ENCODE data around the gene FARP1.

The FARP1 gene

DNA sequence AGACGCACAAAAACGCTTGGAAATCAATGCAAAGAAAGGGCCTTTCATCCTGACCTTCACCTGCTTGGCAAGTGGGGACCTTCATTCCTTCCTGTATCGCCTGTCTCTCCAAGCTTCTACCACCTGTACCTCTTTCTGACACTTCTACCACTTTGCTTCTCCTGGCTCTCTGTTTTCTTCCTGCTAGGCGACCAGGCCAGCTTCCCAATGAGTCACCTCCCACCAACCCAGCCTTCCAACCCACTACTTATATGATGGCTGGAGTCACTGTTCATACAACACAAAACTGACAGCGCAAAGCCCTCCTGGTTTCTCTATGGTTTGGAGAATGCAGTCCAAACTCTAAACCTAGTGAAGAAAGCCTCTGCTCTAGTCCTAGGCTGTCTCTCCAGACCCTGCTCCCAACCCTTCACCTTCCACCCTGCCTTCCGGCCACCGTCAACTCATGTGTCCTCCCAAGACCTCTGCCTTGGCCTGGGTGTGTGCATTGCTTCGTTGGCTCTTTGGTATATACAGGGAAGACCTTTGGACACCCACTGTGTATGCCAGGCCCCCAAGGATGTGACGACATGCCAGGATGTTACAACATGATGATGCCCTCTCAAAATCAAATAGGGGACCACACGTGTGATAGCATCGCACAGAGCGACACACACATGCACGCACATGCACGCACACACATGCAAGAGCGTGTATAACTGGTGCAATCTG is 285.5 kb downstream of the FARP1 start:
- H3K4me3 ChIP-seq (ENCODE audit: low read depth, low read length) = no peak overlapping the region
- TF ChIP-seq, protein P1, sequence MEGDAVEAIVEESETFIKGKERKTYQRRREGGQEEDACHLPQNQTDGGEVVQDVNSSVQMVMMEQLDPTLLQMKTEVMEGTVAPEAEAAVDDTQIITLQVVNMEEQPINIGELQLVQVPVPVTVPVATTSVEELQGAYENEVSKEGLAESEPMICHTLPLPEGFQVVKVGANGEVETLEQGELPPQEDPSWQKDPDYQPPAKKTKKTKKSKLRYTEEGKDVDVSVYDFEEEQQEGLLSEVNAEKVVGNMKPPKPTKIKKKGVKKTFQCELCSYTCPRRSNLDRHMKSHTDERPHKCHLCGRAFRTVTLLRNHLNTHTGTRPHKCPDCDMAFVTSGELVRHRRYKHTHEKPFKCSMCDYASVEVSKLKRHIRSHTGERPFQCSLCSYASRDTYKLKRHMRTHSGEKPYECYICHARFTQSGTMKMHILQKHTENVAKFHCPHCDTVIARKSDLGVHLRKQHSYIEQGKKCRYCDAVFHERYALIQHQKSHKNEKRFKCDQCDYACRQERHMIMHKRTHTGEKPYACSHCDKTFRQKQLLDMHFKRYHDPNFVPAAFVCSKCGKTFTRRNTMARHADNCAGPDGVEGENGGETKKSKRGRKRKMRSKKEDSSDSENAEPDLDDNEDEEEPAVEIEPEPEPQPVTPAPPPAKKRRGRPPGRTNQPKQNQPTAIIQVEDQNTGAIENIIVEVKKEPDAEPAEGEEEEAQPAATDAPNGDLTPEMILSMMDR (IDR thresholded peaks at IDR 0.05; ENCODE audit: insufficient read depth, low read length, missing control alignments) = no peak
- ChIA-PET POLR2A (no interaction called here), CTCF (interaction anchor here (1.3 to 1.4 kb wide), 2 partner anchors 395 kb away, joined by 3 read pairs; no protein-coding TSS in a partner anchor)
- no peak for DNase-seq (ENCODE audit: low read depth, low spot score)

- POLR2A ChIA-PET = no interaction called here
- no peak for DNase-seq (ENCODE audit: low read depth, low spot score)
- CTCF ChIA-PET = interaction anchor here (1.3 kb wide), 1 partner anchor 395 kb away, joined by 3 read pairs; no protein-coding TSS in a partner anchor
- no peak overlapping the region for H3K4me3 ChIP-seq (ENCODE audit: low read depth, low read length)
- TF ChIP-seq, protein P1 (IDR thresholded peaks at IDR 0.05; ENCODE audit: insufficient read depth, low read length, missing control alignments) = no peak
Observed at GRCh38 chr13:98429081-98429480, 286.2 kb downstream of the FARP1 start.

DNA sequence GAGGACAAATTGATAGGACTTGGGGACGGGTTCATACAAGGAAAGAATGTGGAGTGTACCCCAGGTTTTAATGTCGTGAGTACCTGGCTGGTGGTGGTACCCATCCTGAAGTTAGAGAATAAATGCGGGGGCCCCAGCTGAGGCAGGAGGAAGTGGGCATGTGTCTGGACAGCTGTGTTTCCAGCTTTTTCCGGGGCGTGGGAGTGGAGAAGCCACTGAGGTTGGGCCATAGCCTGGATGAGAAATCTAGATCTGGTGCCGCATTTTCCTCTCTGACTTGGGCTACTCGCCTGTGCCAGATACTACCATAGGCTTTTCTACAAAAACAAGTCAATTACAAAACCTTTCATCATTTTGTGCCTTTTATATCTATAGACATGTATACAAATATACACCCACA is 286.6 kb downstream of the FARP1 start:
- ChIA-PET POLR2A (no interaction called here), CTCF (interaction anchor here (1.3 kb wide), 1 partner anchor 396 kb away, joined by 3 read pairs; no protein-coding TSS in a partner anchor)
- TF ChIP-seq, protein P1 (IDR thresholded peaks at IDR 0.05; ENCODE audit: insufficient read depth, low read length, missing control alignments) = no peak
- no peak for DNase-seq (ENCODE audit: low read depth, low spot score)
- no peak overlapping the region for H3K4me3 ChIP-seq (ENCODE audit: low read depth, low read length)

DNA sequence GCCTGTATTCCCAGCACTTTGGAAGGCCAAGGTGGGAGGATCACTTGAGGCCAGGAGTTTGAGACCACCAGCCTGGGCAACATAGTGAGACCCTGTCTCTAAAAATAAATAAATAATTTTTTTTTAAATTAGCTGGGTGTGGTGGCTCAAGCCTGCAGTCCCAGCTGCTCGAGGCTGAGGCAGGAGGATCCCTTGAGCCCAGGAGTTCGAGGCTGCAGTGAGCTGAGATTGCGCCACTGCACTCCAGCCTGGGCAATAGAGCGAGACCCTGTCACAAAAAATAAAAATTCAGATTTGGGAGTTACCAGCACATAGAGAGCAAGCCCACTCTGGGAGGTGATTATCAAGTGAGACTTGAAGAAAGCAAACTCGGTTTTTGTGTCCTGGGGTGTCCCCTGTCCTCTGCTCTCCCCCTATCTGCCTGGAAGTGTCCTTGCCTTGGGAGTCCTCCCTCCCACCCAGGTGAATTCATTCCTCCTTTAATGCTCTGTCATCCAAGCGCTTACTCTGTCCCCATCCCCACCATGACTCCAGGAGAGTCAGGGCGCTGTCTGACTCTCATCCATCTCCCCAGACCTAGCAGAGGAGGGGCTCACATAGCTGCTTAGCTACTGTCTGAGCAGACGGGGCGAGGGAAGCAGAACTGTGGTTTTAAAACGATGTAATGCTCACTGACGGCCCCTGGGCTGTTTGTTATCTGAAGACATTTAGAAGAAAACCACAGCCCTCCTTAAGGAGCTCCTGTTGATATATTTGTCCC is 287.3 kb downstream of the FARP1 start:
- POLR2A ChIA-PET = interaction anchor here (1.1 kb wide), 1 partner anchor 223 kb away, joined by 3 read pairs; no protein-coding TSS in a partner anchor
- CTCF ChIA-PET = interaction anchor here (0.8 to 2.4 kb wide), 14 partner anchors 8 to 574 kb away, joined by 3 to 27 read pairs (median 4); no protein-coding TSS in a partner anchor
- DNase-seq (ENCODE audit: low read depth, low spot score) = no peak
- H3K4me3 ChIP-seq (ENCODE audit: low read depth, low read length) = no peak overlapping the region
- TF ChIP-seq, protein P1 (IDR thresholded peaks at IDR 0.05; ENCODE audit: insufficient read depth, low read length, missing control alignments) = no peak

GRCh38 chr13:98432638-98433037 is 289.7 kb downstream of the FARP1 start:
- no peak for DNase-seq (ENCODE audit: low read depth, low spot score)
- ChIA-PET POLR2A (no interaction called here), CTCF (interaction anchor here (2.1 to 2.4 kb wide), 2 partner anchors 12 to 220 kb away, joined by 4 to 11 read pairs; no protein-coding TSS in a partner anchor)
- TF ChIP-seq, protein P1 (IDR thresholded peaks at IDR 0.05; ENCODE audit: insufficient read depth, low read length, missing control alignments) = no peak
- H3K4me3 ChIP-seq (ENCODE audit: low read depth, low read length) = no peak overlapping the region

- ChIA-PET POLR2A (no interaction called here), CTCF (interaction anchor here (1.2 to 2.8 kb wide), 4 partner anchors 9 to 401 kb away, joined by 3 to 15 read pairs (median 4); no protein-coding TSS in a partner anchor)
- no peak for DNase-seq (ENCODE audit: low read depth, low spot score)
- TF ChIP-seq, protein P1 (IDR thresholded peaks at IDR 0.05; ENCODE audit: insufficient read depth, low read length, missing control alignments) = no peak
- H3K4me3 ChIP-seq (ENCODE audit: low read depth, low read length) = no peak overlapping the region
Observed at GRCh38 chr13:98433654-98434053, 290.8 kb downstream of the FARP1 start.

All from AG04449 (cell line).